Measurements from ENCODE around the gene ZNF672. TPM values are rescaled to one million over a fixed set of nuclear protein-coding genes. Genes with fewer than 3 reads are reported as not detected.

The ZNF672 gene
- total and polyA plus RNA-seq, 2 of the 13 experiments (the other 11 are each of a cell fraction or from before 2014, with no cell fraction given), result 17.2 to 22.9 TPM

DNA sequence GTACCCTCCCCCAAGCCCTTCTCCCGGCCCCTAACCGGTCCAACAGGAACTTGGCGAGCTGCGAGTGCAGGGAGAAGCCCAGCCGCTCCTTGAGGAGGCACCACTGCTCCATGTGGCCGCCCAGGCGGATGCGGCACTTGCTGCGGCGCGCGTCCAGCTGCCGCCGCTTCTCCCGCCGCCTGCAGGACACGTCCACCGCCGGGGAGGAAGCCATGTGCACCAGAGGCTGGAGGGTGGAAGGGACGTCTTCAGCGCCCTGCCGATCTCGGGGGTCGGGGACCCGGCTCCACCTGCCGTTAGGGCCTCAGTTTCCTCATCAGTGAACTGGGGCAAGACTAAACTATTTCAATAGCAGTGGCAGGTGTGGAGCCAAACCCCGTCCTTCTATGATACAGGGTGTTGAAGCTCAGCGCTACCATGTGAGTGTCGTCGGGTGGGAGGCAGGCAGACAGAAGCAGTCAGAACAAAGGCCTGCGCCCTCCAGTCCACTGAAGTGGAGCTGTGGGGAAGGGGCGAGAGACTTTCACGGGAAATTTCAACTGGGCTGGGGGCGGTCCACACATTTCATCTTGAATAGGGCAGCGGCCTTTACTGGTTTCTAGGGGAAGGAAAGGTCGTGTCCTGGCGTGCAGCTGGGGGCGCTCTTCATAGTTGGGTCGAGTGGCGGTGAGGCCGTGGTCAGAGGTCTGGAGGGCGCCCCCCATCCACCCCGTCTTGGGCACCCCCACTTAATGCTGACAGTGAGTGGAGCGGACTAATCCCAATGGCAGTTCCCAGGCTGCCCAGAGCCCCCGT is 20.3 kb downstream of the ZNF672 start (continued):
- TF ChIP-seq, protein P1, sequence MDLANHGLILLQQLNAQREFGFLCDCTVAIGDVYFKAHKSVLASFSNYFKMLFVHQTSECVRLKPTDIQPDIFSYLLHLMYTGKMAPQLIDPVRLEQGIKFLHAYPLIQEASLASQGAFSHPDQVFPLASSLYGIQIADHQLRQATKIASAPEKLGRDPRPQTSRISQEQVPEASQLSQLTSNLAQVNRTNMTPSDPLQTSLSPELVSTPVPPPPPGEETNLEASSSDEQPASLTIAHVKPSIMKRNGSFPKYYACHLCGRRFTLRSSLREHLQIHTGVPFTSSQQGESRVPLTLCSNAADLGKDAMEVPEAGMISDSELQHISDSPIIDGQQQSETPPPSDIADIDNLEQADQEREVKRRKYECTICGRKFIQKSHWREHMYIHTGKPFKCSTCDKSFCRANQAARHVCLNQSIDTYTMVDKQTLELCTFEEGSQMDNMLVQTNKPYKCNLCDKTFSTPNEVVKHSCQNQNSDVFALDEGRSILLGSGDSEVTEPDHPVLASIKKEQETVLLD (CRISPR knock-in tag; IDR thresholded peaks at IDR 0.05; ENCODE audit: low read depth), result peak; percentile 34; the same call in 1 of the 2 replicates
- TF ChIP-seq ZNF749 (CRISPR knock-in tag; IDR thresholded peaks at IDR 0.05; ENCODE audit: borderline replicate concordance) (no peak), ZNF317 (CRISPR knock-in tag; IDR thresholded peaks at IDR 0.05) (0 out of 2 replicates have a peak, but pooled peaks have one; percentile 17), ZNF331 (CRISPR knock-in tag; IDR thresholded peaks at IDR 0.05) (no peak), MAF1 (CRISPR knock-in tag; IDR thresholded peaks at IDR 0.05; ENCODE audit: borderline replicate concordance) (no peak), ZSCAN30 (CRISPR knock-in tag; IDR thresholded peaks at IDR 0.05) (no peak), HMG20A (CRISPR knock-in tag; IDR thresholded peaks at IDR 0.05; ENCODE audit: borderline replicate concordance) (no peak), NR2F6 (IDR thresholded peaks at IDR 0.05) (no peak), NR2F6 (CRISPR knock-in tag; IDR thresholded peaks at IDR 0.05) (no peak), ZNF607 (CRISPR knock-in tag; IDR thresholded peaks at IDR 0.05; ENCODE audit: borderline replicate concordance) (0 out of 2 replicates have a peak, but pooled peaks have one; percentile 32), NFE2 (CRISPR knock-in tag; IDR thresholded peaks at IDR 0.05) (no peak), XRCC5 (optimal IDR thresholded peaks at IDR 0.05; ENCODE audit: low read length) (peak; percentile 6), ZNF496 (CRISPR knock-in tag; IDR thresholded peaks at IDR 0.05; ENCODE audit: insufficient replicate concordance) (no peak), ZFY (CRISPR knock-in tag; IDR thresholded peaks at IDR 0.05) (no peak; the same call in 1 of the 2 replicates), SMC3 (IDR thresholded peaks at IDR 0.05; ENCODE audit: low read length) (0 out of 2 replicates have a peak, but pooled peaks have one; percentile 11)
- TF ChIP-seq, protein P2, sequence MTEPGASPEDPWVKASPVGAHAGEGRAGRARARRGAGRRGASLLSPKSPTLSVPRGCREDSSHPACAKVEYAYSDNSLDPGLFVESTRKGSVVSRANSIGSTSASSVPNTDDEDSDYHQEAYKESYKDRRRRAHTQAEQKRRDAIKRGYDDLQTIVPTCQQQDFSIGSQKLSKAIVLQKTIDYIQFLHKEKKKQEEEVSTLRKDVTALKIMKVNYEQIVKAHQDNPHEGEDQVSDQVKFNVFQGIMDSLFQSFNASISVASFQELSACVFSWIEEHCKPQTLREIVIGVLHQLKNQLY (CRISPR knock-in tag; IDR thresholded peaks at IDR 0.05), result no peak
- TF ChIP-seq, protein P3, sequence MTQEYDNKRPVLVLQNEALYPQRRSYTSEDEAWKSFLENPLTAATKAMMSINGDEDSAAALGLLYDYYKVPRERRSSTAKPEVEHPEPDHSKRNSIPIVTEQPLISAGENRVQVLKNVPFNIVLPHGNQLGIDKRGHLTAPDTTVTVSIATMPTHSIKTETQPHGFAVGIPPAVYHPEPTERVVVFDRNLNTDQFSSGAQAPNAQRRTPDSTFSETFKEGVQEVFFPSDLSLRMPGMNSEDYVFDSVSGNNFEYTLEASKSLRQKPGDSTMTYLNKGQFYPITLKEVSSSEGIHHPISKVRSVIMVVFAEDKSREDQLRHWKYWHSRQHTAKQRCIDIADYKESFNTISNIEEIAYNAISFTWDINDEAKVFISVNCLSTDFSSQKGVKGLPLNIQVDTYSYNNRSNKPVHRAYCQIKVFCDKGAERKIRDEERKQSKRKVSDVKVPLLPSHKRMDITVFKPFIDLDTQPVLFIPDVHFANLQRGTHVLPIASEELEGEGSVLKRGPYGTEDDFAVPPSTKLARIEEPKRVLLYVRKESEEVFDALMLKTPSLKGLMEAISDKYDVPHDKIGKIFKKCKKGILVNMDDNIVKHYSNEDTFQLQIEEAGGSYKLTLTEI (CRISPR knock-in tag; conservative IDR thresholded peaks at IDR 0.05), result no peak
- TF ChIP-seq, protein P4, sequence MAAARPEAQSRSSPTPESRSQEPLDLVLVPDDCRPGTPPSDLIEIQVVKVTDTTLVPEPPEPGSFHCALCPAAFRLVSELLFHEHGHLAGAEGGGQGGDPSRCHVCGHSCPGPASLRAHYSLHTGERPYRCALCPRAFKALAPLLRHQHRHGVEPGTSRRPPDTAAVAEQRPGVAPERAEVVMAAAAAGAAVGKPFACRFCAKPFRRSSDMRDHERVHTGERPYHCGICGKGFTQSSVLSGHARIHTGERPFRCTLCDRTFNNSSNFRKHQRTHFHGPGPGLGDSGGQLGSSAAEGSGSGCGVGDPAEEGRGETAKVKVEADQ (CRISPR knock-in tag; IDR thresholded peaks at IDR 0.05; ENCODE audit: borderline replicate concordance), result no peak
- TF ChIP-seq, protein P5, sequence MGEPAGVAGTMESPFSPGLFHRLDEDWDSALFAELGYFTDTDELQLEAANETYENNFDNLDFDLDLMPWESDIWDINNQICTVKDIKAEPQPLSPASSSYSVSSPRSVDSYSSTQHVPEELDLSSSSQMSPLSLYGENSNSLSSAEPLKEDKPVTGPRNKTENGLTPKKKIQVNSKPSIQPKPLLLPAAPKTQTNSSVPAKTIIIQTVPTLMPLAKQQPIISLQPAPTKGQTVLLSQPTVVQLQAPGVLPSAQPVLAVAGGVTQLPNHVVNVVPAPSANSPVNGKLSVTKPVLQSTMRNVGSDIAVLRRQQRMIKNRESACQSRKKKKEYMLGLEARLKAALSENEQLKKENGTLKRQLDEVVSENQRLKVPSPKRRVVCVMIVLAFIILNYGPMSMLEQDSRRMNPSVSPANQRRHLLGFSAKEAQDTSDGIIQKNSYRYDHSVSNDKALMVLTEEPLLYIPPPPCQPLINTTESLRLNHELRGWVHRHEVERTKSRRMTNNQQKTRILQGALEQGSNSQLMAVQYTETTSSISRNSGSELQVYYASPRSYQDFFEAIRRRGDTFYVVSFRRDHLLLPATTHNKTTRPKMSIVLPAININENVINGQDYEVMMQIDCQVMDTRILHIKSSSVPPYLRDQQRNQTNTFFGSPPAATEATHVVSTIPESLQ (CRISPR knock-in tag; conservative IDR thresholded peaks at IDR 0.05), result no peak
- TF ChIP-seq, protein P6, sequence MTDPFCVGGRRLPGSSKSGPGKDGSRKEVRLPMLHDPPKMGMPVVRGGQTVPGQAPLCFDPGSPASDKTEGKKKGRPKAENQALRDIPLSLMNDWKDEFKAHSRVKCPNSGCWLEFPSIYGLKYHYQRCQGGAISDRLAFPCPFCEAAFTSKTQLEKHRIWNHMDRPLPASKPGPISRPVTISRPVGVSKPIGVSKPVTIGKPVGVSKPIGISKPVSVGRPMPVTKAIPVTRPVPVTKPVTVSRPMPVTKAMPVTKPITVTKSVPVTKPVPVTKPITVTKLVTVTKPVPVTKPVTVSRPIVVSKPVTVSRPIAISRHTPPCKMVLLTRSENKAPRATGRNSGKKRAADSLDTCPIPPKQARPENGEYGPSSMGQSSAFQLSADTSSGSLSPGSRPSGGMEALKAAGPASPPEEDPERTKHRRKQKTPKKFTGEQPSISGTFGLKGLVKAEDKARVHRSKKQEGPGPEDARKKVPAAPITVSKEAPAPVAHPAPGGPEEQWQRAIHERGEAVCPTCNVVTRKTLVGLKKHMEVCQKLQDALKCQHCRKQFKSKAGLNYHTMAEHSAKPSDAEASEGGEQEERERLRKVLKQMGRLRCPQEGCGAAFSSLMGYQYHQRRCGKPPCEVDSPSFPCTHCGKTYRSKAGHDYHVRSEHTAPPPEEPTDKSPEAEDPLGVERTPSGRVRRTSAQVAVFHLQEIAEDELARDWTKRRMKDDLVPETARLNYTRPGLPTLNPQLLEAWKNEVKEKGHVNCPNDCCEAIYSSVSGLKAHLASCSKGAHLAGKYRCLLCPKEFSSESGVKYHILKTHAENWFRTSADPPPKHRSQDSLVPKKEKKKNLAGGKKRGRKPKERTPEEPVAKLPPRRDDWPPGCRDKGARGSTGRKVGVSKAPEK (CRISPR knock-in tag; IDR thresholded peaks at IDR 0.05; ENCODE audit: borderline replicate concordance), result 0 out of 2 replicates have a peak, but pooled peaks have one; percentile 38

Measured in HepG2 (cell line).